ENCODE data around the gene LHX4. TPM values are rescaled to one million over a fixed set of nuclear protein-coding genes. Genes with fewer than 3 reads are reported as not detected.

Gene LHX4
- polyA plus RNA-seq, 1 experiment: 0.06 TPM

- POLR2A ChIA-PET: no interaction called here
- CTCF ChIA-PET: interaction anchor here (1.1 kb wide), 1 partner anchor 28 kb away, joined by 3 read pairs; no protein-coding TSS in a partner anchor
- no peak overlapping the region for H3K4me3 ChIP-seq (ENCODE audit: low read depth, low read length)
Observed at GRCh38 chr1:180280617-180281016, 50.6 kb downstream of the LHX4 start.

GRCh38 chr1:180281490-180281889 is 51.4 kb downstream of the LHX4 start:
- no peak for TF ChIP-seq CTCF (IDR thresholded peaks at IDR 0.05; ENCODE audit: insufficient read depth, low read depth, low read length)
- no peaks in the 10 kb centered on the region; the same call in none of the 2 replicates for H3K36me3 ChIP-seq (ENCODE audit: control insufficient read depth, insufficient read depth, low read length)
- ChIA-PET CTCF (no interaction called here), POLR2A (no interaction called here)
- DNase-seq (ENCODE audit: low read depth): no peak
- H3K4me3 ChIP-seq (ENCODE audit: low read depth, low read length): no peak overlapping the region
- H3K27me3 ChIP-seq (ENCODE audit: control insufficient read depth, insufficient read depth, low read length): no peaks in the 10 kb centered on the region

More at GRCh38 chr1:180280617-180281016, 50.6 kb downstream of the LHX4 start:
- Histone ChIP-seq H3K36me3 (ENCODE audit: control insufficient read depth, insufficient read depth, low read length) (no peaks in the 10 kb centered on the region; the same call in none of the 2 replicates), H3K27me3 (ENCODE audit: control insufficient read depth, insufficient read depth, low read length) (no peaks in the 10 kb centered on the region)
- TF ChIP-seq CTCF (IDR thresholded peaks at IDR 0.05; ENCODE audit: insufficient read depth, low read depth, low read length): no peak
- no peak for DNase-seq (ENCODE audit: low read depth)

GRCh38 chr1:180282401-180283044 is 52.5 kb downstream of the LHX4 start:
- POLR2A ChIA-PET: no interaction called here
- H3K36me3 ChIP-seq (ENCODE audit: control insufficient read depth, insufficient read depth, low read length): no peaks in the 10 kb centered on the region; the same call in none of the 2 replicates
- no peak for DNase-seq (ENCODE audit: low read depth)
- CTCF ChIA-PET: interaction anchor here (0.6 kb wide), 1 partner anchor 1170 kb away, joined by 3 read pairs; no protein-coding TSS in a partner anchor
- no peak for TF ChIP-seq CTCF (IDR thresholded peaks at IDR 0.05; ENCODE audit: insufficient read depth, low read depth, low read length)
- H3K27me3 ChIP-seq (ENCODE audit: control insufficient read depth, insufficient read depth, low read length): no peaks in the 10 kb centered on the region
- no peak overlapping the region for H3K4me3 ChIP-seq (ENCODE audit: low read depth, low read length)

- H3K4me3 ChIP-seq (ENCODE audit: low read depth, low read length): no peak overlapping the region
- DNase-seq (ENCODE audit: low read depth): no peak
- no peaks in the 10 kb centered on the region; the same call in none of the 2 replicates for H3K36me3 ChIP-seq (ENCODE audit: control insufficient read depth, insufficient read depth, low read length)
- no peak for TF ChIP-seq CTCF (IDR thresholded peaks at IDR 0.05; ENCODE audit: insufficient read depth, low read depth, low read length)
- no peaks in the 10 kb centered on the region for H3K27me3 ChIP-seq (ENCODE audit: control insufficient read depth, insufficient read depth, low read length)
- CTCF ChIA-PET: interaction anchor here (0.6 kb wide), 1 partner anchor 193 kb away, joined by 3 read pairs; no protein-coding TSS in a partner anchor
- POLR2A ChIA-PET: no interaction called here
Observed at GRCh38 chr1:180283098-180283497, 53.0 kb downstream of the LHX4 start.

- ChIA-PET POLR2A (no interaction called here), CTCF (no interaction called here)
- no peak overlapping the region for H3K4me3 ChIP-seq (ENCODE audit: low read depth, low read length)
- no peak for DNase-seq (ENCODE audit: low read depth)
- no peaks in the 10 kb centered on the region for H3K27me3 ChIP-seq (ENCODE audit: control insufficient read depth, insufficient read depth, low read length)
- no peaks in the 10 kb centered on the region; the same call in 1 of the 2 replicates for H3K36me3 ChIP-seq (ENCODE audit: control insufficient read depth, insufficient read depth, low read length)
- no peak for TF ChIP-seq CTCF (IDR thresholded peaks at IDR 0.05; ENCODE audit: insufficient read depth, low read depth, low read length)
Observed at GRCh38 chr1:180286417-180286816, 56.4 kb downstream of the LHX4 start.

All from BJ (cell line).